A549 (cell line): ENCODE results near the gene GPBP1L1. TPM values are rescaled to one million over a fixed set of nuclear protein-coding genes. Genes with fewer than 3 reads are reported as not detected.

Experiments used
- ATAC-seq, 2 experiments: fragments of 200-7000 bp in 1 of 2; fragments of >200 bp in 1 of 2; cut with Nextera tagmentation in 1 of 2; cut with Tn5 transposase in 1 of 2; 3 replicates each; pipeline versions ENCODE4 v1.8.0 to v1.9.1; 2018 to 2020; ENCODE audit warnings: mild to moderate bottlenecking in 1 of 2, moderate library complexity in 1 of 2
- CTCF ChIA-PET: fragments of 300-600 bp; sonication (Branson Sonifier 250); formaldehyde crosslinking; extraction: SDS; loops from one replicate; lab custom pipeline; 2021; ENCODE audit warnings: antibody characterized with exemption, inconsistent platforms; lab: Yijun Ruan, JAX
- POLR2A ChIA-PET: fragments of 350-600 bp; formaldehyde crosslinking; extraction: SDS; loops from one replicate; lab custom pipeline; 2021; ENCODE audit warnings: antibody characterized with exemption, inconsistent platforms; lab: Yijun Ruan, JAX
- DNase-seq, 2 experiments: peaks; one replicate each; pipeline versions ENCODE4 v3.0.0 to v3.0.0-alpha.2; 2011 to 2016; ENCODE audit warnings: low read depth in 1 of 2, low spot score in 1 of 2
- FAIRE-seq: peaks from 2 replicates; lab custom pipeline; 2011; peaks lifted over from hg19 to GRCh38; lab: Jason Lieb, UNC
- H3K27ac ChIP-seq, 2 experiments: fragments of >200 bp; sonication (Bioruptor Twin); formaldehyde crosslinking; 3 replicates each; pipeline ENCODE4 v1.5.1; 2016 to 2017
- H3K4me1 ChIP-seq: fragments of >200 bp; sonication (Bioruptor Twin); formaldehyde crosslinking; 3 replicates; pipeline ENCODE4 v1.6.1; 2016
- H3K4me2 ChIP-seq: fragments of >200 bp; sonication (Bioruptor Twin); formaldehyde crosslinking; 3 replicates; pipeline ENCODE4 v1.6.1; 2016
- H3K4me3 ChIP-seq: fragments of >200 bp; sonication (Bioruptor Twin); formaldehyde crosslinking; 3 replicates; pipeline ENCODE4 v1.5.1; 2016
- H3K9me3 ChIP-seq: fragments of >200 bp; sonication (Bioruptor Twin); formaldehyde crosslinking; 3 replicates; pipeline ENCODE4 v1.6.1; 2016
- BCL3 ChIP-seq: fragments of >200 bp; sonication (Bioruptor Twin); formaldehyde crosslinking; IDR thresholded peaks from 3 replicates; pipeline ENCODE4 v1.6.1; 2016
- BHLHE40 ChIP-seq: IDR thresholded peaks from 2 replicates; pipeline ENCODE4 v1.6.1; 2012; ENCODE audit warnings: low read depth, low read length, inconsistent platforms
- CHD2 ChIP-seq: fragments of 150-350 bp; IDR thresholded peaks from 2 replicates; pipeline ENCODE4 v1.6.1; 2014; ENCODE audit warnings: low read length; ENCODE audit not compliant: partially characterized antibody
- CHD4 ChIP-seq: fragments of 200-600 bp; sonication (generic); IDR thresholded peaks from 2 replicates; pipeline ENCODE4 v1.6.1; 2016; ENCODE audit warnings: antibody characterized with exemption, mild to moderate bottlenecking, borderline replicate concordance
- EHF ChIP-seq: fragments of 250-450 bp; sonication (Bioruptor Pico); IDR thresholded peaks from 2 replicates; pipeline ENCODE4 v1.5.0; 2020; ENCODE audit warnings: mild to moderate bottlenecking
- ESRRA ChIP-seq: fragments of 150-350 bp; IDR thresholded peaks from 2 replicates; pipeline ENCODE4 v1.6.1; 2014; ENCODE audit warnings: mild to moderate bottlenecking, low read length, borderline replicate concordance
- FOXS1 ChIP-seq: fragments of 250-450 bp; sonication (Bioruptor Pico); IDR thresholded peaks from 2 replicates; pipeline ENCODE4 v1.5.0; 2020; ENCODE audit warnings: mild to moderate bottlenecking, moderate library complexity
- HDAC2 ChIP-seq: fragments of 200-600 bp; sonication (generic); IDR thresholded peaks from 2 replicates; pipeline ENCODE4 v1.6.1; 2016
- HES2 ChIP-seq: fragments of >200 bp; sonication (Bioruptor Twin); formaldehyde crosslinking; IDR thresholded peaks from 2 replicates; pipeline ENCODE4 v1.6.1; 2016
- HOXB13 ChIP-seq: fragments of 250-450 bp; sonication (Bioruptor Pico); IDR thresholded peaks from 2 replicates; pipeline ENCODE4 v1.5.0; 2020; ENCODE audit warnings: low read depth, mild to moderate bottlenecking, moderate library complexity
- JUNB ChIP-seq: fragments of >200 bp; sonication (Bioruptor Twin); formaldehyde crosslinking; IDR thresholded peaks from 2 replicates; pipeline ENCODE4 v1.6.1; 2016
- KDM1A ChIP-seq: fragments of 200-600 bp; sonication (generic); IDR thresholded peaks from 2 replicates; pipeline ENCODE4 v1.6.1; 2016; ENCODE audit warnings: low read depth, mild to moderate bottlenecking
- KDM5A ChIP-seq: fragments of 200-600 bp; sonication (generic); IDR thresholded peaks from 2 replicates; pipeline ENCODE4 v1.6.1; 2016; ENCODE audit warnings: antibody characterized with exemption, mild to moderate bottlenecking
- NR3C1 ChIP-seq: fragments of >200 bp; sonication (Bioruptor Twin); formaldehyde crosslinking; IDR thresholded peaks from 3 replicates; pipeline ENCODE4 v1.6.1; 2017
- POLR2AphosphoS2 ChIP-seq: conservative IDR thresholded peaks from 2 replicates; pipeline ENCODE4 v1.6.1; 2012; ENCODE audit warnings: low read length, improper control_type of control experiment, inconsistent platforms
- RCOR1 ChIP-seq: fragments of 150-350 bp; IDR thresholded peaks from 2 replicates; pipeline ENCODE4 v1.6.1; 2014; ENCODE audit warnings: antibody characterized with exemption, low read length, low read depth
- RNF2 ChIP-seq: fragments of 200-600 bp; sonication (generic); IDR thresholded peaks from 2 replicates; pipeline ENCODE4 v1.6.1; 2016; ENCODE audit warnings: low read depth, mild to moderate bottlenecking, antibody characterized with exemption, moderate library complexity, borderline replicate concordance
- SREBF2 ChIP-seq: fragments of 450-650 bp; IDR thresholded peaks from 2 replicates; pipeline ENCODE4 v1.6.1; 2014; ENCODE audit warnings: mild to moderate bottlenecking, moderate library complexity
- TP53 ChIP-seq: fragments of 250-450 bp; sonication (Bioruptor Pico); IDR thresholded peaks from 2 replicates; pipeline ENCODE4 v1.5.0; 2021; ENCODE audit warnings: mild to moderate bottlenecking, moderate library complexity
- ZC3H11A ChIP-seq: fragments of 450-650 bp; IDR thresholded peaks from 2 replicates; pipeline ENCODE4 v1.6.1; 2014; ENCODE audit warnings: antibody characterized with exemption, mild to moderate bottlenecking
- ZFP36 ChIP-seq: fragments of 450-650 bp; IDR thresholded peaks from 2 replicates; pipeline ENCODE4 v1.6.1; 2014; ENCODE audit warnings: borderline replicate concordance; ENCODE audit not compliant: partially characterized antibody
- WGBS: methylation state at CpG from one replicate; pipeline ENCODE4 v1.1.6; 2017; ENCODE audit errors: missing lambda C conversion rate; 5-methylcytosine and 5-hydroxymethylcytosine counted together
- polyA plus RNA-seq, 4 experiments: library from polyadenylated mRNA; depleted of rRNA in 3 of 4; stranded (reverse); fragments of >200 nt; fragmentation: RNase III in 1 of 4; extraction: RNeasy Plus Mini Kit Qiagen cat#74134 plus additional on column Dnase treatment in 1 of 4; gene quantifications; 2 replicates in 3 of 4; 3 replicates in 1 of 4; pipeline ENCODE4 v1.2.3, GENCODE V29; 2011 to 2017

Gene GPBP1L1
- polyA plus RNA-seq, 2 of the 4 experiments (the other 2 are of a cell fraction): 50.9 to 74.0 TPM

- no peak overlapping the region for H3K4me2 ChIP-seq
- DNase-seq (no peak), ATAC-seq (peak; percentile 7 to 21; a peak in 3 of 6 replicates), FAIRE-seq (no peak)
- H3K9me3 ChIP-seq: no peaks in the 10 kb centered on the region
- no peaks in the 10 kb centered on the region for H3K4me1 ChIP-seq
- H3K27ac ChIP-seq: no peak overlapping the region
- H3K4me3 ChIP-seq: no peak overlapping the region
- ChIA-PET CTCF (no interaction called here), POLR2A (no interaction called here)
- TF ChIP-seq ESRRA (no peak), FOXS1 (CRISPR knock-in tag) (no peak), TP53 (no peak), HDAC2 (no peak), POLR2AphosphoS2 (no peak), CHD2 (no peak)
- 100% methylated on average over 1 of the region's 3 CpGs for WGBS
These were observed 64.9 kb downstream of the GPBP1L1 start for GRCh38 chr1:45621501-45621836.

GRCh38 chr1:45620588-45621500 is 65.5 kb downstream of the GPBP1L1 start:
- TF ChIP-seq RCOR1: no peak
- ATAC-seq (peak; percentile 33 to 41; a peak in 4 of 6 replicates), FAIRE-seq (no peak), DNase-seq (no peak)
- 87% methylated on average over 13 of the region's 17 CpGs for WGBS
- CTCF ChIA-PET: no interaction called here
- Histone ChIP-seq H3K4me3 (no peak overlapping the region), H3K4me1 (no peaks in the 10 kb centered on the region), H3K4me2 (no peak overlapping the region), H3K27ac (no peak overlapping the region), H3K9me3 (no peaks in the 10 kb centered on the region)
- POLR2A ChIA-PET: no interaction called here

- no peak overlapping the region for H3K4me3 ChIP-seq
- ATAC-seq: no peak; a peak in 1 of 6 replicates
- H3K27ac ChIP-seq: no peak overlapping the region
- ChIA-PET CTCF (no interaction called here), POLR2A (interaction anchor here (0.6 kb wide), 1 partner anchor 316 kb away, joined by 3 read pairs; no protein-coding TSS in a partner anchor)
- TF ChIP-seq SREBF2 (no peak), RCOR1 (no peak), TP53 (no peak), RNF2 (no peak), KDM5A (no peak), EHF (CRISPR knock-in tag) (no peak), ZC3H11A (no peak), NR3C1 (no peak), BHLHE40 (no peak), CHD2 (no peak), BCL3 (no peak), HES2 (no peak), JUNB (no peak), KDM1A (no peak), CHD4 (no peak), ZFP36 (no peak), HOXB13 (no peak)
- H3K9me3 ChIP-seq: no peaks in the 10 kb centered on the region
- no peak overlapping the region for H3K4me2 ChIP-seq
- FAIRE-seq: no peak
- whole genome bisulfite sequencing: 71% methylated on average over 8 of the region's 8 CpGs
- no peak for DNase-seq
- H3K4me1 ChIP-seq: no peaks in the 10 kb centered on the region
These were observed 67.0 kb downstream of the GPBP1L1 start for GRCh38 chr1:45619149-45619921.
